A549 (cell line): Measurements from ENCODE around the gene SLC6A17. TPM values are rescaled to one million over a fixed set of nuclear protein-coding genes. Genes with fewer than 3 reads are reported as not detected.
A peak's percentile ranks its signal among the peaks of the same experiment; 100 is the strongest.

Experiments
- ATAC-seq, 2 experiments: fragments of 200-7000 bp in 1 of 2; fragments of >200 bp in 1 of 2; cut with Nextera tagmentation in 1 of 2; cut with Tn5 transposase in 1 of 2; 3 replicates each; pipeline versions ENCODE4 v1.8.0 to v1.9.1; 2018 to 2020; ENCODE audit warnings: mild to moderate bottlenecking in 1 of 2, moderate library complexity in 1 of 2
- CTCF ChIA-PET: fragments of 300-600 bp; sonication (Branson Sonifier 250); formaldehyde crosslinking; extraction: SDS; loops from one replicate; lab custom pipeline; 2021; ENCODE audit warnings: antibody characterized with exemption, inconsistent platforms; lab: Yijun Ruan, JAX
- POLR2A ChIA-PET: fragments of 350-600 bp; formaldehyde crosslinking; extraction: SDS; loops from one replicate; lab custom pipeline; 2021; ENCODE audit warnings: antibody characterized with exemption, inconsistent platforms; lab: Yijun Ruan, JAX
- DNase-seq, 2 experiments: peaks; one replicate each; pipeline versions ENCODE4 v3.0.0 to v3.0.0-alpha.2; 2011 to 2016; ENCODE audit warnings: low read depth in 1 of 2, low spot score in 1 of 2
- FAIRE-seq: peaks from 2 replicates; lab custom pipeline; 2011; peaks lifted over from hg19 to GRCh38; lab: Jason Lieb, UNC
- H3K27ac ChIP-seq, 2 experiments: fragments of >200 bp; sonication (Bioruptor Twin); formaldehyde crosslinking; 3 replicates each; pipeline ENCODE4 v1.5.1; 2016 to 2017
- H3K4me1 ChIP-seq: fragments of >200 bp; sonication (Bioruptor Twin); formaldehyde crosslinking; 3 replicates; pipeline ENCODE4 v1.6.1; 2016
- H3K4me2 ChIP-seq: fragments of >200 bp; sonication (Bioruptor Twin); formaldehyde crosslinking; 3 replicates; pipeline ENCODE4 v1.6.1; 2016
- H3K4me3 ChIP-seq: fragments of >200 bp; sonication (Bioruptor Twin); formaldehyde crosslinking; 3 replicates; pipeline ENCODE4 v1.5.1; 2016
- H3K9me3 ChIP-seq: fragments of >200 bp; sonication (Bioruptor Twin); formaldehyde crosslinking; 3 replicates; pipeline ENCODE4 v1.6.1; 2016
- CBX2 ChIP-seq: fragments of 200-600 bp; sonication (generic); IDR thresholded peaks from 2 replicates; pipeline ENCODE4 v1.6.1; 2016; ENCODE audit warnings: low read depth, mild to moderate bottlenecking, borderline replicate concordance
- CHD2 ChIP-seq: fragments of 150-350 bp; IDR thresholded peaks from 2 replicates; pipeline ENCODE4 v1.6.1; 2014; ENCODE audit warnings: low read length; ENCODE audit not compliant: partially characterized antibody
- E2F6 ChIP-seq: IDR thresholded peaks from 2 replicates; pipeline ENCODE4 v1.6.1; 2012; ENCODE audit warnings: low read depth, borderline replicate concordance
- FOXS1 ChIP-seq: fragments of 250-450 bp; sonication (Bioruptor Pico); IDR thresholded peaks from 2 replicates; pipeline ENCODE4 v1.5.0; 2020; ENCODE audit warnings: mild to moderate bottlenecking, moderate library complexity
- HEYL ChIP-seq: fragments of 250-450 bp; sonication (Bioruptor Pico); IDR thresholded peaks from 2 replicates; pipeline ENCODE4 v1.8.0; 2021; ENCODE audit warnings: mild to moderate bottlenecking, moderate library complexity
- MAZ ChIP-seq: fragments of 150-350 bp; IDR thresholded peaks from 2 replicates; pipeline ENCODE4 v1.6.1; 2014; ENCODE audit warnings: antibody characterized with exemption, low read depth, low read length, borderline replicate concordance
- MYC ChIP-seq: IDR thresholded peaks from 2 replicates; pipeline ENCODE4 v1.6.1; 2012; ENCODE audit warnings: mild to moderate bottlenecking, inconsistent platforms, low read length, improper control_type of control experiment, borderline replicate concordance
- POLR2A ChIP-seq: IDR thresholded peaks from 2 replicates; pipeline ENCODE4 v1.6.1; 2012; ENCODE audit warnings: mild to moderate bottlenecking, low read length
- RCOR1 ChIP-seq: fragments of 150-350 bp; IDR thresholded peaks from 2 replicates; pipeline ENCODE4 v1.6.1; 2014; ENCODE audit warnings: antibody characterized with exemption, low read length, low read depth
- RFX5 ChIP-seq: fragments of 450-650 bp; IDR thresholded peaks from 2 replicates; pipeline ENCODE4 v1.7.1; 2014; ENCODE audit warnings: antibody characterized with exemption, mild to moderate bottlenecking, moderate library complexity
- SMC3 ChIP-seq: fragments of >200 bp; sonication (Bioruptor Twin); formaldehyde crosslinking; IDR thresholded peaks from 3 replicates; pipeline ENCODE4 v1.6.1; 2018; ENCODE audit warnings: inconsistent platforms
- TP53 ChIP-seq: fragments of 250-450 bp; sonication (Bioruptor Pico); IDR thresholded peaks from 2 replicates; pipeline ENCODE4 v1.5.0; 2021; ENCODE audit warnings: mild to moderate bottlenecking, moderate library complexity
- ZFP36 ChIP-seq: fragments of 450-650 bp; IDR thresholded peaks from 2 replicates; pipeline ENCODE4 v1.6.1; 2014; ENCODE audit warnings: borderline replicate concordance; ENCODE audit not compliant: partially characterized antibody
- WGBS: methylation state at CpG from one replicate; pipeline ENCODE4 v1.1.6; 2017; ENCODE audit errors: missing lambda C conversion rate; 5-methylcytosine and 5-hydroxymethylcytosine counted together
- polyA plus RNA-seq, 4 experiments: library from polyadenylated mRNA; depleted of rRNA in 3 of 4; stranded (reverse); fragments of >200 nt; fragmentation: RNase III in 1 of 4; extraction: RNeasy Plus Mini Kit Qiagen cat#74134 plus additional on column Dnase treatment in 1 of 4; gene quantifications; 2 replicates in 3 of 4; 3 replicates in 1 of 4; pipeline ENCODE4 v1.2.3, GENCODE V29; 2011 to 2017
- TF ChIP-seq, protein P1 (sequence below): fragments of 450-650 bp; IDR thresholded peaks from 2 replicates; pipeline ENCODE4 v1.6.1; 2014; ENCODE audit warnings: antibody characterized with exemption
- TF ChIP-seq, protein P2 (sequence below): fragments of 250-450 bp; sonication (Bioruptor Pico); IDR thresholded peaks from 2 replicates; pipeline ENCODE4 v1.5.0; 2021; ENCODE audit warnings: mild to moderate bottlenecking, moderate library complexity, borderline replicate concordance

SLC6A17 gene
- polyA plus RNA-seq, 2 of the 4 experiments (the other 2 are of a cell fraction), result 0.56 to 2.2 TPM

GRCh38 chr1:110235834-110236682 lies 85.8 kb downstream of the SLC6A17 start:
- ATAC-seq (peak in 1 of 2 experiments; percentile 66; a peak in 3 of 6 replicates), DNase-seq (peak in 1 of 2 experiments; percentile 47), FAIRE-seq (no peak)
- ChIA-PET CTCF (no interaction called here), POLR2A (no interaction called here)
- peak overlapping the region; percentile 5; the same call in 2 of the 3 replicates for H3K4me2 ChIP-seq
- WGBS, result 63% methylated on average over 11 of the region's 11 CpGs
- TF ChIP-seq MYC, result no peak
- TF ChIP-seq RFX5, result peak; percentile 85
- H3K4me3 ChIP-seq, result no peak overlapping the region
- no peaks in the 10 kb centered on the region for H3K9me3 ChIP-seq
- H3K4me1 ChIP-seq, result peaks cover 15% of the 10 kb centered on the region
- H3K27ac ChIP-seq, result peak overlapping the region in 1 of 2 experiments; percentile 63; a peak in 2 of 6 replicates

DNA sequence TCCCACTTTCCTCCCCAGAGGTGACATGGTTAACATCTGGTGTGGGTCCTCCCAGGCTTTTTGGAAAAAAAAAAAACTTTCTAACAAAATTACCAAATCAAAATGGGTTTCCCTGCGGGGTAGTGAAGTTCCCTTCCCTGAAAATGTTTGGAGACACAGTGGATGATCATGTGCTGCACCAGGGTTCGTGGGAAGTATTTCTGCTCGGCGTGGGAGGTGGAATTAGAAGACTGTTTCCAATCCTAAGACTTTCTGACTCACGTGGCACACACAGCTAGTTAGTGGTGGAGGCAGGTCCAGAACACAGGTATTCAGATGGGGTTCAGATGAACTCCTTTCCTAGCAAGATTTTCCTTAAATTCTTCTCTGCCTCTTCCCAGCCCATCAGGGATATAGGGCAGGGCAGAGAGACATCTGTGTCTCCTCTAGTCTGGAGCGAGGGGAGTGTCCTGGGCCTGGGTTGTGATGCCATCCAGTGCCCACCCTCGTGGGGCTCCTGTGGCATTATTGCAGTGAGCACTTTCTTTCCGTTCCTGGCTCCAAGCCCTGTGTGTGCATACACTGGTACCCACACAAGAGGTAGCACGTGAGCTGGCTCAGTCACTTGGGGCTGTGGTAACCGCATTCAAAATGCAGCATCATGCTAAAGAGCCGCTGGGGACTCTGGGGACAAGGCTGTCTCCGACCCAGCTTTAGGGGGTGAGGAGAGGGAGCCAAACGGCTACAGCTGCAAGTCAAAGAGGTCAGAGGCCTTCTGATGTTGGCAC lies 87.3 kb downstream of the SLC6A17 start:
- CTCF ChIA-PET, result interaction anchor here (0.6 to 2.6 kb wide), 2 partner anchors 10 to 30 kb away, joined by 4 to 7 read pairs; no protein-coding TSS in a partner anchor
- Histone ChIP-seq H3K27ac (no peak overlapping the region), H3K4me2 (no peak overlapping the region), H3K4me1 (peaks cover 15% of the 10 kb centered on the region), H3K4me3 (no peak overlapping the region), H3K9me3 (no peaks in the 10 kb centered on the region)
- 75% methylated on average over 13 of the region's 13 CpGs for WGBS
- FAIRE-seq, result no peak
- no peak for TF ChIP-seq MAZ
- TF ChIP-seq TP53 (CRISPR knock-in tag), result no peak
- TF ChIP-seq, protein P1, sequence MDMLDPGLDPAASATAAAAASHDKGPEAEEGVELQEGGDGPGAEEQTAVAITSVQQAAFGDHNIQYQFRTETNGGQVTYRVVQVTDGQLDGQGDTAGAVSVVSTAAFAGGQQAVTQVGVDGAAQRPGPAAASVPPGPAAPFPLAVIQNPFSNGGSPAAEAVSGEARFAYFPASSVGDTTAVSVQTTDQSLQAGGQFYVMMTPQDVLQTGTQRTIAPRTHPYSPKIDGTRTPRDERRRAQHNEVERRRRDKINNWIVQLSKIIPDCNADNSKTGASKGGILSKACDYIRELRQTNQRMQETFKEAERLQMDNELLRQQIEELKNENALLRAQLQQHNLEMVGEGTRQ, result no peak
- no peak for TF ChIP-seq RCOR1
- DNase-seq, result no peak
- no peak for ATAC-seq
- POLR2A ChIA-PET, result no interaction called here

DNA sequence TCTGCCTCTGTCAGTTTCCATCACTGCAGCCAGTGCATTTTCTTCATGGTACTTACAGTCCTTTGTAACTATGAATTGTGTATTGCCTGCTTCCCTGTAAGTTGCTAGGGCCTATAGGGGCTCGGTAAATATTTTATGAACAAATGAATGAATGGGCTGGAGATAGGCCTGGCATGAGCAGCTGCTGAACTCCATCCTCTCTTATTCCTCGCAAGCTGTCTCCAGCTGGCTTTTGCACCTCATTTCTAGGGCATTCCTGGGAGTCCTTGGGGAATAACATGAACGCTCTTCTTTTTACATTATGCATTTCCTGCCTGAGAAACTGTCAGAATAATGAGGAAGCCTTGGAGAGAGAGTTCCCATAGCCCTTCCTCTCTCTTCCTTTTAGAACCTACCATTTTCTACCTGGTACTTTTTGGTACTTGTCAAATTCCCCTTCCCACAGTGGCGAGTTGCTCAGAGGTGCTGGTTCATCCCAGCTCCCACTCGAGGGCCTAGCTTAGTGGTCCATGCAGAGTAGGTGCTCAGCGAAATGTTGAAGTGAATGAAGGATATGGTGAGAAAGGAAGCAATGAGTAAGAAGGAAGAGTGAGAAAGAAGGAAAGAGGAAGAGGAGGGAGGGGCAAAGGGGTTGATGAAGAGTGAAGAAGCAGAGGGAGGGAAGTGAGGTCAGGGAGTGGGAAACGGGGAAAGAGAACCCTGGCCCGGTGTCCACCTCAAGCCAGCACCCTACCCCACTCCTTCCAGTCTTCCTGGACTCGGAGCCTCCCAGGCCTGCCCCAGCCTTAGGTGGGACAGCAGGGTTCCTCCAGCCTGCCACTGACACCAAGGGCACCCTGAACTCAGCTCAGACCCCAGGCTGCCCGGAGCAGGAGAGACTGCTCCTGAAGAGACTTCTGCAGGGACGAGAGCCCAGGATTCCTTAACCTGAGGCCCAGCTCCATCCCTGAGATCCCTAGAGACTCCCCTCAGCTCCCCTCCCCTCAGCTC lies 89.4 kb downstream of the SLC6A17 start:
- Histone ChIP-seq H3K4me3 (no peak overlapping the region), H3K27ac (no peak overlapping the region), H3K4me2 (no peak overlapping the region), H3K9me3 (no peaks in the 10 kb centered on the region), H3K4me1 (peaks cover 15% of the 10 kb centered on the region)
- WGBS, result 72% methylated on average over 11 of the region's 11 CpGs
- POLR2A ChIA-PET, result no interaction called here
- ATAC-seq (no peak), DNase-seq (no peak), FAIRE-seq (no peak)
- CTCF ChIA-PET, result interaction anchor here (2.6 kb wide), 1 partner anchor 33 kb away, joined by 7 read pairs; no protein-coding TSS in a partner anchor
- TF ChIP-seq E2F6 (no peak), ZFP36 (no peak), FOXS1 (CRISPR knock-in tag) (no peak), RFX5 (no peak), HEYL (CRISPR knock-in tag) (no peak), MAZ (no peak), POLR2A (no peak), SMC3 (no peak), RCOR1 (no peak), CHD2 (no peak), CBX2 (no peak)
- TF ChIP-seq, protein P2, sequence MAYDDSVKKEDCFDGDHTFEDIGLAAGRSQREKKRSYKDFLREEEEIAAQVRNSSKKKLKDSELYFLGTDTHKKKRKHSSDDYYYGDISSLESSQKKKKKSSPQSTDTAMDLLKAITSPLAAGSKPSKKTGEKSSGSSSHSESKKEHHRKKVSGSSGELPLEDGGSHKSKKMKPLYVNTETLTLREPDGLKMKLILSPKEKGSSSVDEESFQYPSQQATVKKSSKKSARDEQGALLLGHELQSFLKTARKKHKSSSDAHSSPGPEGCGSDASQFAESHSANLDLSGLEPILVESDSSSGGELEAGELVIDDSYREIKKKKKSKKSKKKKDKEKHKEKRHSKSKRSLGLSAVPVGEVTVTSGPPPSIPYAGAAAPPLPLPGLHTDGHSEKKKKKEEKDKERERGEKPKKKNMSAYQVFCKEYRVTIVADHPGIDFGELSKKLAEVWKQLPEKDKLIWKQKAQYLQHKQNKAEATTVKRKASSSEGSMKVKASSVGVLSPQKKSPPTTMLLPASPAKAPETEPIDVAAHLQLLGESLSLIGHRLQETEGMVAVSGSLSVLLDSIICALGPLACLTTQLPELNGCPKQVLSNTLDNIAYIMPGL (CRISPR knock-in tag), result no peak
